HUES64 (cell line): Measurements from ENCODE around the gene DSTN.

Source experiments
- H3K27ac ChIP-seq: 2 replicates; pipeline ENCODE4 v1.7.0; 2013; ENCODE audit warnings: low read depth, low read length, inconsistent platforms
- H3K27me3 ChIP-seq: 2 replicates; pipeline ENCODE4 v1.6.1; 2013; ENCODE audit warnings: mild to moderate bottlenecking, low read length; ENCODE audit not compliant: insufficient read depth
- H3K36me3 ChIP-seq: 2 replicates; pipeline ENCODE4 v1.6.1; 2013; ENCODE audit warnings: mild to moderate bottlenecking, low read length; ENCODE audit not compliant: insufficient read depth
- H3K4me1 ChIP-seq: 2 replicates; pipeline ENCODE4 v1.6.1; 2013; ENCODE audit warnings: mild to moderate bottlenecking, low read length, moderate library complexity; ENCODE audit not compliant: insufficient read depth
- H3K4me3 ChIP-seq: 2 replicates; pipeline ENCODE4 v1.5.1; 2013; ENCODE audit warnings: mild to moderate bottlenecking, low read length, moderate library complexity
- H3K9ac ChIP-seq: 2 replicates; pipeline ENCODE4 v1.6.1; 2013; ENCODE audit warnings: mild to moderate bottlenecking, low read depth, low read length
- H3K9me3 ChIP-seq: 2 replicates; pipeline ENCODE4 v1.6.1; 2013; ENCODE audit warnings: low read depth, low read length; ENCODE audit not compliant: insufficient read depth
- WGBS: fragments of 150-250, 120-280 bp; methylation state at CpG from one replicate; pipeline ENCODE4 v1.1.7; 2013; ENCODE audit warnings: missing lambda C conversion rate; 5-methylcytosine and 5-hydroxymethylcytosine counted together

Gene DSTN

GRCh38 chr20:17545127-17545526, 24.7 kb upstream of the DSTN start:
- 92% methylated on average over 4 of the region's 4 CpGs for whole genome bisulfite sequencing
- no peak overlapping the region for H3K9ac ChIP-seq

GRCh38 chr20:17549131-17549530, 20.7 kb upstream of the DSTN start:
- no peaks in the 10 kb centered on the region for H3K27me3 ChIP-seq
- no peaks in the 10 kb centered on the region for H3K9me3 ChIP-seq
- WGBS, result 88% methylated on average over 4 of the region's 4 CpGs
- H3K36me3 ChIP-seq, result no peaks in the 10 kb centered on the region
- H3K4me3 ChIP-seq, result no peak overlapping the region
- no peak overlapping the region for H3K9ac ChIP-seq
- H3K27ac ChIP-seq, result no peak overlapping the region
- H3K4me1 ChIP-seq, result no peaks in the 10 kb centered on the region

More at GRCh38 chr20:17545127-17545526, 24.7 kb upstream of the DSTN start:
- Histone ChIP-seq H3K36me3 (no peaks in the 10 kb centered on the region), H3K9me3 (no peaks in the 10 kb centered on the region), H3K27me3 (no peaks in the 10 kb centered on the region), H3K4me3 (no peak overlapping the region), H3K4me1 (no peaks in the 10 kb centered on the region), H3K27ac (no peak overlapping the region)

GRCh38 chr20:17555106-17555505, 14.8 kb upstream of the DSTN start:
- WGBS, result 99% methylated on average over 2 of the region's 3 CpGs
- H3K9me3 ChIP-seq, result no peaks in the 10 kb centered on the region
- H3K4me1 ChIP-seq, result peaks cover 27% of the 10 kb centered on the region
- no peak overlapping the region for H3K27ac ChIP-seq
- H3K27me3 ChIP-seq, result no peaks in the 10 kb centered on the region
- H3K9ac ChIP-seq, result no peak overlapping the region
- H3K4me3 ChIP-seq, result no peak overlapping the region
- no peaks in the 10 kb centered on the region for H3K36me3 ChIP-seq

- 0 out of 2 replicates have a peak overlapping the region, but pooled peaks have one; percentile 21 for H3K9ac ChIP-seq
- peaks cover 27% of the 10 kb centered on the region for H3K4me1 ChIP-seq
- H3K27ac ChIP-seq, result peak overlapping the region; percentile 38; the same call in 1 of the 2 replicates
- H3K36me3 ChIP-seq, result no peaks in the 10 kb centered on the region
- WGBS, result 64% methylated on average over 11 of the region's 11 CpGs
- H3K9me3 ChIP-seq, result no peaks in the 10 kb centered on the region
- H3K4me3 ChIP-seq, result no peak overlapping the region; the same call in 1 of the 2 replicates
- H3K27me3 ChIP-seq, result no peaks in the 10 kb centered on the region
Measured at GRCh38 chr20:17556837-17557674, 12.8 kb upstream of the DSTN start.

GRCh38 chr20:17557675-17558006, 12.2 kb upstream of the DSTN start:
- Histone ChIP-seq H3K36me3 (no peaks in the 10 kb centered on the region), H3K9me3 (no peaks in the 10 kb centered on the region), H3K4me1 (peaks cover 27% of the 10 kb centered on the region), H3K27ac (peak overlapping the region; percentile 38; the same call in 1 of the 2 replicates), H3K4me3 (no peak overlapping the region; the same call in 1 of the 2 replicates), H3K9ac (0 out of 2 replicates have a peak overlapping the region, but pooled peaks have one; percentile 21), H3K27me3 (no peaks in the 10 kb centered on the region)
- 82% methylated on average over 3 of the region's 3 CpGs for WGBS

DNA sequence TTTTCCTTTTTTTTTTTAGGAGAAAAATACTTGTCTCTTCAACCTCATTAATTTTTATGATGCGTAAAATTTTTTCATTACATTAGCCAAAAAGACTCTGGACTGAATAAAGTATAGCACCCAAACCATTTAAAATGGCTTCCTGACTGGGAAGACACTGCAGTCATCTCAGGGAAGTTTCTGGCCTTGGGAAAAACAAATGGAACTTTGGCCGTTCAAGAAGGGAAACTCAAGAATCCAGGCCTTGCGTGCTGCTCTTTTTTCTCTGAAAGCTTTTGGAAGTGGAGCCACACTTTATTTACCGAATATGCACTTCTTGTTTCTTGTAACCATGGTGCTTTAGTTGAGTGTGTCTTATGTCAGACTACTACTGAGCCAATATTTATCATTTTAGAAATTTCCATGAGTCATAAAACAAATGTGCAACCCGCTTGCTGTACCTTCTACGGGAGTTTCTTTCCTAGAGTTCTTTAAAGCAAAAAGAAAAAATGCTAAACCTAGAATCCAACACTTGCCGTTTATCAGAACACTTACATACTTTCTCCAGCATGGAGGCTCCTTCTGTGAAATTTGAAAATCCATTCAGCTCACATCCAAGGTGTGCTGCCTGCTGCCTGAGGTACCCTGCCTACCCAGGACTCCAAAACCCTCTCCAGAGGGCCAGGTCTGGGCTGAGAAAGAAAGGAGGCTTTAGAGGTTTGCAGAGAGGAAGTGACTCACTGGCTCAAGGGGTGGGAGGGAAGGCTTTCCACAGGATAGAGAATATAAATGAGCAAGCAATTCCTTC, 11.5 kb upstream of the DSTN start:
- no peaks in the 10 kb centered on the region for H3K9me3 ChIP-seq
- peak overlapping the region; percentile 10; the same call in 1 of the 2 replicates for H3K4me3 ChIP-seq
- 88% methylated on average over 7 of the region's 7 CpGs for WGBS
- no peaks in the 10 kb centered on the region for H3K27me3 ChIP-seq
- peaks cover 27% of the 10 kb centered on the region for H3K4me1 ChIP-seq
- peak overlapping the region; percentile 73 for H3K27ac ChIP-seq
- H3K36me3 ChIP-seq, result no peaks in the 10 kb centered on the region
- peak overlapping the region; percentile 57; the same call in 1 of the 2 replicates for H3K9ac ChIP-seq

DNA sequence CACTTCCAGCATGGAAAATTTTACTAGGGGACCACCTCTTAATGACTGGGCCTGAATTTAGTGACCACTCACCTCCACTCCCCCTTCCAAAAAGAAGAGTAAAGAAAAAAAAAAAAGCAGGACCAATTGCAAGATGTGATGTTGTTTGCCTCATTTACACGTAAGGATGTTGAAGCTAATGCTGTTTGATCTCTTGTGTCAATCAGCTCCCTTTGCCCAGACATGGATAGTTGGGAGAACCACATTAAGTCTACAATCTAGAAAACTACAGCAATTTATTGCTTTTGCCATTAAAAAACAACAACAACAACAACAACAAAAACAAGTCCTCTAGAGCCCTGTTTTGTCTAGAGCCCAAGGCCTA, 11.0 kb upstream of the DSTN start:
- 79% methylated on average over 1 of the region's 1 CpG for WGBS
- Histone ChIP-seq H3K36me3 (no peaks in the 10 kb centered on the region), H3K4me1 (peaks cover 27% of the 10 kb centered on the region), H3K9ac (no peak overlapping the region), H3K27me3 (no peaks in the 10 kb centered on the region), H3K4me3 (no peak overlapping the region), H3K9me3 (no peaks in the 10 kb centered on the region), H3K27ac (peak overlapping the region; percentile 45)

- no peak overlapping the region for H3K9ac ChIP-seq
Measured at GRCh38 chr20:17559338-17559737, 10.5 kb upstream of the DSTN start.

DNA sequence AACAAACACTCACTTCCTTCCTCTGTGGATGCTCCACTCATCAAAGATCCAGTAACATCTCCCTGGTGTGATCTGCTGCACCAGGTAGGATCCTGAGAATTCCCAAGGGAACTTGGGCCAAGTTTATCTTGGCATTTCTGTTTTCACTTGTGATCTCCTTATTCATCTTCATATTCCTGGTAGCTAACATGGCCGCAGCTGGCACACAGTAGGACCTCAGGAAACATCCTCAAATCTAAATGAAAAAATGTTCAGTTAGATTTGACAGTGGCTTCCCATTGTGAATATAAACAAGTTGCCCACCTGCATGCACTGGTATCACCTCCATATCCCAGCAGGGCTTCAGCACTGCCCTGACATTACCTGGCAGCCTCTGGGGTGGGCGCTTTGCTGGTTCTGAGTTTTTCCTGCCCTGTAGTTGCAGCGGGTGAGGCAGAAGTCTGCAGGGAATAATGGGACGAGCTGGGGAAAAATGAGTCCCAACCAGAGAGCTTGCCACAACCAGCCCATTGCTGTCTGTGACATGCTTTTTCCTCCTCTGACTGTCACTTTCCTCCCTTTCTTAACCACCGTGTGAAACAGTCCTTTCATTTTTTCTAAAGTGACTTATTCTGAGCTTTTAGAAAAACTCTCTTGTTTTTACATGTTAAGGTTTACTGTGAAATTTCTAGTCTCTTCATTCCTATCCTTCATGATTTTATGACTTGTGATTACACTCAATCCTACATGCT, 9.4 kb upstream of the DSTN start:
- H3K9ac ChIP-seq, result no peak overlapping the region
- 89% methylated on average over 5 of the region's 5 CpGs for WGBS
- H3K27ac ChIP-seq, result no peak overlapping the region
- H3K4me3 ChIP-seq, result no peak overlapping the region
- peaks cover 27% of the 10 kb centered on the region for H3K4me1 ChIP-seq
- H3K36me3 ChIP-seq, result no peaks in the 10 kb centered on the region
- H3K27me3 ChIP-seq, result no peaks in the 10 kb centered on the region
- H3K9me3 ChIP-seq, result no peaks in the 10 kb centered on the region

More at GRCh38 chr20:17559338-17559737, 10.5 kb upstream of the DSTN start:
- WGBS, result 94% methylated on average over 6 of the region's 6 CpGs
- H3K4me3 ChIP-seq, result no peak overlapping the region
- H3K9me3 ChIP-seq, result no peaks in the 10 kb centered on the region
- H3K27me3 ChIP-seq, result no peaks in the 10 kb centered on the region
- peaks cover 27% of the 10 kb centered on the region for H3K4me1 ChIP-seq
- H3K36me3 ChIP-seq, result no peaks in the 10 kb centered on the region
- peak overlapping the region; percentile 45; the same call in 1 of the 2 replicates for H3K27ac ChIP-seq

GRCh38 chr20:17562804-17563305, 7.0 kb upstream of the DSTN start:
- H3K27me3 ChIP-seq, result no peaks in the 10 kb centered on the region
- H3K9me3 ChIP-seq, result no peaks in the 10 kb centered on the region
- H3K36me3 ChIP-seq, result no peaks in the 10 kb centered on the region
- no peak overlapping the region for H3K4me3 ChIP-seq
- no peak overlapping the region for H3K9ac ChIP-seq
- 85% methylated on average over 2 of the region's 2 CpGs for WGBS
- H3K27ac ChIP-seq, result no peak overlapping the region
- H3K4me1 ChIP-seq, result peaks cover 15% of the 10 kb centered on the region
